ENCODE measurements around the gene TAGLN. TPM values are rescaled to one million over a fixed set of nuclear protein-coding genes. Genes with fewer than 3 reads are reported as not detected.

Gene TAGLN
- total RNA-seq, 2 donors from 2014 or later = 5,409 to 9,264 TPM

DNA sequence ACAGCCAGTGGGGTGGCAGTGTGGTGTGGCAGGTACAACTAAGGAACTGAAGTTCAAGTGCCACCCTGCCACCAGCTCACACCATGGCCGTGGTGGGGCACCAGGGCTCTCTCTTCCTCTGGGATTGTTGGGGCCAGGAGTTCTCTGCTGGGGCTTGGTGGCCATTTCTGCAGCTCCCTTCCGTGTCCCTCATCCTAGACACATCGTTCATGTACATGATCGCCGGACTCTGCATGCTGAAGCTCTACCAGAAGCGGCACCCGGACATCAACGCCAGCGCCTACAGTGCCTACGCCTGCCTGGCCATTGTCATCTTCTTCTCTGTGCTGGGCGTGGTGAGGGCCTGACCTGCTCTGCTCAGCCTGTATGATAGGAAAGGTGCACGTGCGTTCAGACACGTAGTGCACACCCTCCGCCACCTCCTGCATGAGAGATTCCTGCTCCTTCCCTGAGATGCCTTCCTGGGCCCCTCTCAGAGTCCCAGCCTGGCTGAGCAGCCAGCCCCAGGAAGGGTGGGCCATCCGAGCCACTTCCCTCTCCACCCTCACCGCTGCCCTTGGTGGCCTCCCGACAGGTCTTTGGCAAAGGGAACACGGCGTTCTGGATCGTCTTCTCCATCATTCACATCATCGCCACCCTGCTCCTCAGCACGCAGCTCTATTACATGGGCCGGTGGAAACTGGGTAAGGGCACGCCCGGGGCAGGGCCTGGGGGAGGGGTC is 7.3 kb upstream of the TAGLN start:
- intact Hi-C loops (cut with DNase I) = no loop called here
- peak; percentile 68 for DNase-seq (ENCODE audit: low spot score)

DNA sequence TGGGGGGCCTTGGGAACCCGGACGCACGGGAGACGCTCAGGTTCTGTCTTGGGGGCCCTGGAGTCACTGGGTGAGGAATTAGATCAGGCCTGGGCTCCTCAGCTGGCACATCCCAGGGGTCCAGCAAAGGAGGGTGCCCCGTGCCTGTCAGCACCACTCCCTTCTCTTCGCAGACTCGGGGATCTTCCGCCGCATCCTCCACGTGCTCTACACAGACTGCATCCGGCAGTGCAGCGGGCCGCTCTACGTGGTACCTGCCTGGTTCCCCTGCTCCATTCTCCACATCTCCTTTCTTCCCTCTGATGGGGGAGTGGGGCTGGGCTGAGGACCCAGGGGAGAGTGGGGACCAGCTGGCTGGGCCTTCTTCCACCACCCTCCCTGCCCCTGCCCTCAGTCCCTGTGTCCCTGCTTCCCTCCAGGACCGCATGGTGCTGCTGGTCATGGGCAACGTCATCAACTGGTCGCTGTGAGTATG is 6.7 kb upstream of the TAGLN start:
- intact Hi-C loops (cut with DNase I) = no loop called here
- DNase-seq (ENCODE audit: low spot score) = no peak

DNA sequence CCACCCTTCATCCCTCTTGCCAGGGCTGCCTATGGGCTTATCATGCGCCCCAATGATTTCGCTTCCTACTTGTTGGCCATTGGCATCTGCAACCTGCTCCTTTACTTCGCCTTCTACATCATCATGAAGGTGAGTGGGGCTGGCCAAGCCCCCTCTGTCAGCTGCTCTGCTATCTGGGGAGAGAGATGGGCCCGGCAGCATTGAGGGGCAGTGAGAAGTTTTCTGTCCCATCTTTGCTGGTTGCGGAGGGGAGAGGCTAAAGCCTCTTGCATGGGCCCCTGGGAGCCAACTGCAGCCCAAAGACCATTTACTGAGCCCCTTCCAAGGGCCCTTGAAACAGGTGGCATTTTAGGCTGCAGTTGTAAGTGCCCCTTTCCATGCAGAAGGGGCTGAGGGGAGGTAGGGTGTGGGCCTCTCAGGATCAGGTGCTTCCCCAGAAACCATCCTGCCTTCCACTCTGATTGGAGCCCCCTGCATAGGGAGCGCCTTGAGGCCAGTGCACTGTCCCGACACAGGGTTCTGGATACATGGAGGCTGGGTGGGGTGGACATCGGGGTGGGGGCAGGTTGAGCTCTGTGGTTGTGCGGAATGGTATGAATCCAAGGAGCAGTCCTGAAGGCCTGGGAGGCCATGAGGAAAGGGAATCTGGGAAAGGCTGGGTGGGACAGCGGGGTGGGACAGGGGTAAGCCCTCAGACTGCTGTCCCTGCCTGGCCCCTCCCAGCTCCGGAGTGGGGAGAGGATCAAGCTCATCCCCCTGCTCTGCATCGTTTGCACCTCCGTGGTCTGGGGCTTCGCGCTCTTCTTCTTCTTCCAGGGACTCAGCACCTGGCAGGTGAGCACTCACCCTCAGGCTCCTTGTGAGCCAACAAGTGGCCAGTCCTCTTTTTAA is 5.8 kb upstream of the TAGLN start:
- DNase-seq (ENCODE audit: low spot score) = peak; percentile 70
- intact Hi-C loops (cut with DNase I) = no loop called here

DNA sequence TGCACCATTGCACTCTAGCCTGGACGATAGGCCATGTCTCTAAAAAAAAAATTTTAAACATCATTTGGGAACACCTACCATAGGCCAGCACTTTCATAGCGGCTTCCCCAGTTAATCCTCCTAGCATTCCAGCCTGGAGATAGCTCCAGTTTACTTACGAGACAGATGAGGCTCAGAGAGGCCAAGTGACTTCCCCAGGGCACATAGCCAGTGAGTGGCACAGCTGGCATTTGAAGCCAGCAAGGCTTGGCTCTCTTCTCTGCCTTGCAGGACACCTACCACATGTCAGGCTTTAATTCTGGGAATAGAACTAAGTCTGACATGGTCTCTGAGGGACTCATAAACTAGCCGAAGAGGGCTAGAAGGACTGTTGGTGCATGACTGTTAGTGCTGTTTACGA is 4.9 kb upstream of the TAGLN start:
- DNase-seq (ENCODE audit: low spot score) = peak; percentile 36
- intact Hi-C loops (cut with DNase I) = no loop called here

DNA sequence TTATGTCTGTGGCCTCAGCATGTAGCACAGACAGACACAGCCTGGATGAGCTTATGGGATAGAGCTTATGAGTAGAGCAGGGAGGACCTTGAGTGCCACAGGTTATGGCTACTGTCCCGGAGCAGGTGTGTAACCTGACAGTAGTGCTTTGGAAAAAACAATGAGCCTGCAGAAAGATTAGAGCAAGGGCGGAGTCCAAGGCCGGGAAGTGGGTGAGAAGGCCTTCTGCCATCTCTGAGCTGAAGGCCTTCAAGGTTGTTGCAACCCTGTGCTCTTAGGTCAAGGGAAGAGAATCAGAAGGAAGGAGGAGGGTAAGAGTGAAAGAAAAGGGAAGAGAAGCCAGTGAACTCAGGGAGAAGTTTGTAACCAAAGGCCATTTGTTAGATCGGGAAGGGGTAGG is 3.9 kb upstream of the TAGLN start:
- intact Hi-C loops (cut with DNase I) = no loop called here

DNA sequence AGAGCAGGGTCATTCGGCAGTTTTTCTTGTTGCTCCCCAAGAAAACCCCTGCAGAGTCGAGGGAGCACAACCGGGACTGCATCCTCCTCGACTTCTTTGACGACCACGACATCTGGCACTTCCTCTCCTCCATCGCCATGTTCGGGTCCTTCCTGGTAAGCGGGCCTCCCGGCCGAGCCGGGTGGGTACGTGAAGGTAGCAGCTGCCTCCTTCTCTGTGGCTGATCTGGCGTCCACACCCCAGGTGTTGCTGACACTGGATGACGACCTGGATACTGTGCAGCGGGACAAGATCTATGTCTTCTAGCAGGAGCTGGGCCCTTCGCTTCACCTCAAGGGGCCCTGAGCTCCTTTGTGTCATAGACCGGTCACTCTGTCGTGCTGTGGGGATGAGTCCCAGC is 3.4 kb upstream of the TAGLN start:
- DNase-seq (ENCODE audit: low spot score) = no peak

More for the DNA sequence above, 3.9 kb upstream of the TAGLN start:
- no peak for DNase-seq (ENCODE audit: low spot score)

DNA sequence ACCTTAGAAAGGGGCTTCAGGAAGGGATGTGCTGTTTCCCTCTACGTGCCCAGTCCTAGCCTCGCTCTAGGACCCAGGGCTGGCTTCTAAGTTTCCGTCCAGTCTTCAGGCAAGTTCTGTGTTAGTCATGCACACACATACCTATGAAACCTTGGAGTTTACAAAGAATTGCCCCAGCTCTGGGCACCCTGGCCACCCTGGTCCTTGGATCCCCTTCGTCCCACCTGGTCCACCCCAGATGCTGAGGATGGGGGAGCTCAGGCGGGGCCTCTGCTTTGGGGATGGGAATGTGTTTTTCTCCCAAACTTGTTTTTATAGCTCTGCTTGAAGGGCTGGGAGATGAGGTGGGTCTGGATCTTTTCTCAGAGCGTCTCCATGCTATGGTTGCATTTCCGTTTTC is 2.2 kb upstream of the TAGLN start:
- intact Hi-C loops (cut with DNase I) = no loop called here
- no peak for DNase-seq (ENCODE audit: low spot score)

More for the DNA sequence above, 3.4 kb upstream of the TAGLN start:
- intact Hi-C loops (cut with DNase I) = no loop called here

DNA sequence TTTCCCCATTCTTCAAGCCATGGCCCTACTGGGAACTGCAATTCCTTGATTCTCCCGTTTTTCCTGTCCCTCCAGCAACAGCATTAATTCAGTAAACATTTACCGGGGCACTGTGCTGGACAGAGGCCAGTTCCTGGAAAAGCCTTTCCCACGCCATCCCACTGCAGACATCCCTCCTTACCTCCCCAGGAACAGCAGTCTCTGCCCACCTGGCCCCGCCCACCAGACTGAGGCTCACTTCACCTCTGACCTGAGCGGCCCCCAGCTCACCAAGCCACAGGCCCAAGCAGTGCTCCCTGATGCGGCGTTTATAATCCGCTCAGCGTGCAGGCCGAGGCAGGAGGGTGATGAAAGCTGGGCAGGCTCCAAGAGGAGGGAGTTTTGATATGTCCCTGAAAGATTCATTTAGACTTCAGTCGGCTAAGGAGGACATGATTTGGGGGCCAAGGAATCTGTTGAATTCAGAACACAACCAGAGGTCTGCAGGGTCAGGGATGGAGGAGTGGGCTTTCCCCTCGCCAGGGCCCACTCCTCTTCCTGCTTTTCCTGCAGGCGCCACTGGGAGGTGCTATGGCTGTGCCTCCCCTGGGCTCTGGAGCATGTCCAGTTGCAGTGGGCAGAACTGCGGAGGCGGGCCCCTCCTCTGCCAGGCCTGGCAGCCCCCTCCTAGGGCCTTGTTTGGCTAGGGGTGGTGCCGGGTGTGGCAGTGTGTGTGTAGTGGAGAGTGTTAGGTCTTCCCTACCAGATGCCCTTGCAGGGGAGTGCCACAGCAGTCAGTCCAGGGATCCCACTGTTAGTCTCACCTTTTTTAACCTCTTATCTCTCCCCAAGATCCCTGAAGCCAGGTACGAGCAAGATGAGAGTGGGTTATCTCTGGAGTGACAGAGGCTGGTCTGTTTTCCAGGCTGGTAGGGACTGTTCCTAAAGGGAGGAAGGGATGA is 1.4 kb upstream of the TAGLN start:
- intact Hi-C loops (cut with DNase I) = no loop called here
- DNase-seq (ENCODE audit: low spot score) = peak; percentile 90

DNA sequence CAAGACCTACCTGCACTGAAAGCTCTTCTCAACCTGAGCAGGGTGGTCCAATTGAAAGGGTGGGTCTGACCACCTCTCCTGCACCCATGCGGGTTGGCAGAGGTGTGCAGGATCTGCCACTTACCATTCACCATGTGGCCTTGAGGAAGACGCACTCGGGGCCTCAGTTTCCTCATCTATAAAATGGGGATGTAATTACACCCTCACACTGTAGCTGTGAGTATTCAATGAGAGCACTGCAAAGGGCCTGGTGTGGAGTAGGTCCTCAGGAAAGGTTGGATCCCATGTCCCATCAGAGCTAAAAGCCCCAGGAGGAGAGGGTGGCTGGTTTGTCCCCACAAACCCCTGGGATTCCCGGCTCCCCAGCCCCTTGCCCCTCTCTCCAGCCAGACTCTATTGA is 557 bp upstream of the TAGLN start:
- intact Hi-C loops (cut with DNase I) = no loop called here
- DNase-seq (ENCODE audit: low spot score) = no peak

DNA sequence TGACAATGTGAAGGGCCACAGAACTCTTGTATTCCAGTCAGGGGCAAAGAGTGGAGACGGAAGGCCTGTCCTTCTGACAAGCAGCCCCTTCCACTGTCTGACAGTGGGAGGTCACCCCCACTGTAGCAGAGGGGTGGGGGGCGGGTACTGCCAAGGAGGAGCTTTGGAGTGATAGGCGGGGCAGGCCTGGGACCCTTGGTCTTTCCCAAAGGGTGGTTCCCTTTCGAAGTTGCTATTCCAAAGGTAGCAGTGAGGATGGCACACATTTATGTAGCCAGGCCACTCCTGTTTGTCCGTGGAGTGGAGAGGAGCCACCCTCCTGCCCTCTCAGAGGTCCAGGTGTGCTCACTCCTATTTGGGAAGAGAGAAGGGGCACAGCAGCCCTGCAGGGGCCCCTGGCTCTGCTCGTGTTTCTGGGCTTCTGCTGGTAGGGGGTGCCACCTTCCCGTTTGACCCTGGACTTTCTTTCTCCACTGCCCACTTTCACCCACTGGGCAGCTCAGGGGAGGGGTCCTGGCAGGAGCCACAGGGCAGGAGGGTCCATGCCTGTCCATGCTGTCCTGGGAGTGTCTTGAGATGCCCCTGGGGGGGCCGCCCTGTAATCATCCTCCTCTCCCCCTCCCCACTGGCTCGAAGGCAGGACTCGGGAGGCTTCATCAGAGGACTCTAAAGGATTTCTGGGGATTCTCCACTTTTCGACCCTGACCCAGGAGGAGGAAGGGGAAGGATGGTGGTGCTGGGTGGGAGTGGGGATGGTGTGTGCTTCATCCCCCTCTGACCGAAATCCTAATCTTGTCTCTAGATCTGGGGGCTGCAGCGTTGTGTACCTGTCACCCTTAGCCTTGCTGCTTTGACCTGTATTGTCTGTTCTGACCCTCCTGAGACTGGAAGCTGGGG is 994 bp downstream of the TAGLN start:
- intact Hi-C loops (cut with DNase I) = no loop called here
- DNase-seq (ENCODE audit: low spot score) = peak; percentile 81

DNA sequence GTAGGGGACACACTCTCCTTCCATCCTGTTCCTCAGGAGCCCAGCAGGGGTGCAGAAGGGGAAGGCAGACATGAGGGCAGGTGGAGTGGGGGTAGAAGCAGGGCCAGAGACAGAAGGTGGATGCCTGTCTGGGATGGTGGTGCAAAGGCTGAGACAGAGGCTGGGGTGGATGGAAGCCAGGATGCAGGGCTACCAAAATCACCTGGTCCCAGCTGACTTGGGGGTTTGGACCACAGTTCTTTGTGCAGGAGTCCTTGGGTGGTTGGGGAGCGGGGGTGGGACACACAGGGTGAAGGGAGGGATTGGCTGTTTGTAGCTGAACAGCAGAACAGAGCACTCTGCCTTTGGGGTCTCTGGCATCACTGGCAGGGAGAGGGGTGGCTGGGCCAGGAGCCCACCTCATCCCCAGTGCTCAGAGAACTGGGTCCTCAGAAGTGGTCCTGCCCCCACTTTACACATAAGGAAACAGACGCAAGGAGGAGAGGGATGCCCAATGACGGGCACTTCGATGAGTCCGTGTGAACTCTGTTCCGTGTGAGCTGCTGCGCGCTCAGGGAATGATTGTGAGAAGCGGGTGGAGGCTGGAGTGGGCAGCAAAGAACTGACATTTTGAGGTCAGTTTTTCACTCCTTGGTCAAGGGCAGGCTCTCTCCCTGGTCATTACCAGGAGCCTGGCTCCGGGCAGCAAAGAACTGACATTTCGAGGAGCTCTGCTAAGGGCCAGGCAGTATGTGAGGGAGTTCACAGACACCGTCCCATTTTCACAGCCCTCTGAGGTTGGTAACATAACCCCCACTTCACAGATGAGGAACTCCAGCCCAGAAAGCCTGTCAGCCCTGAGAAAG is 1.9 kb downstream of the TAGLN start:
- intact Hi-C loops (cut with DNase I) = no loop called here
- DNase-seq (ENCODE audit: low spot score) = no peak

DNA sequence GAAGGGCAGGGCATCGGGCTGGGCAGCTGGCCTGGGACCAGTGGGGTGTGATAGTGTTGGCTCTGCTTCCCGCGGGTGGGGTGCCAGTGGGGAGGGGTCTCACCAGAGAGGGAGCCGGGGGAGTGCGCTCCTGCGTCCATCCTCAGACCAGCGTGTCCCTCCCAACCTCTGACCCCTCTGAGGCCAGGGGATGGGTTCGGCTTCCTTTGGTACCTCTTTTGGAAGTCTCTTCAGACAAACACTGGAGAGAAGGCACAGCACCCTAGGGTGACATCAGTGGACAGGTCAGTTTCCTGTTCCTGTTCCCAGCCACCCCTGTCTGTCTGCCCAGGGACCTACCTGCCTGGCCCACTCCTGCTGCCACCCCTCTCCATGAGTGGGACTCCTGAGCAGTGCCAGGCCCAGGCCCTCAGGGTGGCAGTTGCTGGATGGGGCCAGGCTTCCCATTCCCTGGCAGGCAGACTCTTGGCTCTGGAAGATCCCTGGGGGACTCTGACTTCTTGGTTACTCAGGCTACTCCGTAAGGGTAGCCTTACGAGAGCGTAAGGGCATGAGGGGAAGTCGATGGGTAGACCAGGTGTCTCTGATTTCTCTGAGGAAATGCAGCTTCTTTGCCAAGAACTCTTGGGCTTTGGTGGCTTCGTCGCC is 2.6 kb downstream of the TAGLN start:
- DNase-seq (ENCODE audit: low spot score) = no peak
- intact Hi-C loops (cut with DNase I) = no loop called here

DNA sequence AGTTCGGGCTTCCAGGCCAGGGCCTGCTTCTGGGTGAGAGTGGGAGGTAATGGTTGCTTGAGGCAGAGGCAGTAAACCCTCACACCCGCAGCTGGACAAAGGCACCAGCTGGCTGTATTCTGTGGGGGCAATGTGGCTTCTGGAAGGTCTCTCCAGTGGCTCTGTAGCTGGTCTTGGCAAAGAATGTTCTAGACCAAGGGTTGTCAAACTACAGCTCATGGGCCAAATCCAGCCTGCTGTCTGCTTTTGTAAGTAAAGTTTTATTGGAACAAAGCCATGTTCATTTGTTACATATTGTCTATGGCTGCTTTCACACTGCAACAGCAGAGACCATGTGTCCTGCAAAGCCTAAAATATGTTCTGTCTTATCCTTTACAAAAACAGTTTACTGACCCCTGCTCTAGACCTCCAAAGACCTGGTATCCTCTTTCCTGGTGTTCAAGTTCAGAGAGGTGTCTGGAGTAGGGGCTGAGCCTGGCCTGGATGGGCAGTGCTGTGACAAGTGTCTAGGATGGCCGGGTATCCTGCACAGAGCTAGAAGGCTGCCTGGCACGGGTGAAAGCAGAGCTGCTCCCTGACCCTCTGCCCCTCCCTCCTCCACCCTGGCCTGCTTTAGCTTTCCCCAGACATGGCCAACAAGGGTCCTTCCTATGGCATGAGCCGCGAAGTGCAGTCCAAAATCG is 3.4 kb downstream of the TAGLN start:
- no peak for DNase-seq (ENCODE audit: low spot score)
- intact Hi-C loops (cut with DNase I) = no loop called here

DNA sequence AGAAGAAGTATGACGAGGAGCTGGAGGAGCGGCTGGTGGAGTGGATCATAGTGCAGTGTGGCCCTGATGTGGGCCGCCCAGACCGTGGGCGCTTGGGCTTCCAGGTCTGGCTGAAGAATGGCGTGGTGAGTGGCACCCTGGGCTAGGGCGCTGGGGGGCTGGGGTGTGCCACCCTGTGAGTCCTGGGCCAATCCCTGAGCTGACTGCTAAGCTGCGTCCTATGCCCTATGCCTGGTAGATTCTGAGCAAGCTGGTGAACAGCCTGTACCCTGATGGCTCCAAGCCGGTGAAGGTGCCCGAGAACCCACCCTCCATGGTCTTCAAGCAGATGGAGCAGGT is 3.9 kb downstream of the TAGLN start:
- intact Hi-C loops (cut with DNase I) = no loop called here
- no peak for DNase-seq (ENCODE audit: low spot score)

DNA sequence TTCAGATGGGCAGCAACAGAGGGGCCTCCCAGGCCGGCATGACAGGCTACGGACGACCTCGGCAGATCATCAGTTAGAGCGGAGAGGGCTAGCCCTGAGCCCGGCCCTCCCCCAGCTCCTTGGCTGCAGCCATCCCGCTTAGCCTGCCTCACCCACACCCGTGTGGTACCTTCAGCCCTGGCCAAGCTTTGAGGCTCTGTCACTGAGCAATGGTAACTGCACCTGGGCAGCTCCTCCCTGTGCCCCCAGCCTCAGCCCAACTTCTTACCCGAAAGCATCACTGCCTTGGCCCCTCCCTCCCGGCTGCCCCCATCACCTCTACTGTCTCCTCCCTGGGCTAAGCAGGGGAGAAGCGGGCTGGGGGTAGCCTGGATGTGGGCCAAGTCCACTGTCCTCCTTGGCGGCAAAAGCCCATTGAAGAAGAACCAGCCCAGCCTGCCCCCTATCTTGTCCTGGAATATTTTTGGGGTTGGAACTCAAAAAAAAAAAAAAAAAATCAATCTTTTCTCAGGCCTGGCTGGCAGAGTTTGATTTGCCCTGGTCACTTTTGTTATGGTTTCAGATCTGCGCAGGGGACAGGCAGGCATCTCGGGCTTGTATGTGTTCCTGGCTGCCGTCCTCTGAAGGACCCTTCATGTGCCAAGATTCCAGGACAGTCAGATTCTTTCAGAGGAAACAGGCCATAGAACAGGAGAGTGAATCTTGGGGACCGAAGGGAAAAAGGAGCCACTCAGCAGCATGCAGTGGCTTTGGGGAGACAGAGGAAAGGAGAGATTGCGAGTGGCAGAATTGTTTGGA is 5.3 kb downstream of the TAGLN start:
- intact Hi-C loops (cut with DNase I) = loop anchor here in 1 of 2 donors (5.0 kb wide), 1 partner anchor 72 kb away; no protein-coding TSS in a partner anchor
- DNase-seq (ENCODE audit: low spot score) = no peak
